SK-N-MC (cell line): Measurements from ENCODE around the gene CNOT1.

Source experiments
- EZH2 ChIP-seq: fragments of 200-600 bp; sonication (generic); IDR thresholded peaks from one replicate; pipeline ENCODE4 v1.6.1; 2017; ENCODE audit warnings: antibody characterized with exemption
- FOXP2 ChIP-seq: optimal IDR thresholded peaks from 2 replicates; pipeline ENCODE3; 2011; ENCODE audit warnings: mild to moderate bottlenecking, moderate library complexity; ENCODE audit not compliant: insufficient read depth; ENCODE audit errors: extremely low read length, control extremely low read depth
- POLR2AphosphoS5 ChIP-seq: IDR thresholded peaks from 2 replicates; pipeline ENCODE4 v1.6.1; 2012; ENCODE audit warnings: mild to moderate bottlenecking, low read depth, low read length, borderline replicate concordance

DNA sequence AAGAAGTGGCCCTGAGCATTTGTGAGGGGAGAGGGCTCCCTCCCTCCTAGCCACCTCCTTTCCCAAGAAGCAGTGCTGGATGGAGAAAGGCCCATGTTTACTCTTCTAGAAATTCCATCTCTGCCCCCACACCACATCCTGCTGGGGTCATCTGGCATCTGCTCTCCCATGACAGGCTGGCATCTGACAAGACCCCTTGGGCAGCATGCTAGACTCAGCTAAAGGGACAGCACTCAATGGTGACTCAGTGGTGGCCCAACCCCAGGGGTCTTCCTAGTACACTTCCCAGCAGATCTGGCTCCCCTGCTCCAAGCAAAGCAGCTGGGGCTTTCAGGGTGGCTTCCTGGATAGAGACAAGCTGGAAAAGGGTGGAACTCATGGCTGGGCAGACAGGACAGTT, 40.6 kb upstream of the CNOT1 start:
- no peak for TF ChIP-seq EZH2
- TF ChIP-seq POLR2AphosphoS5: no peak
- no peak for TF ChIP-seq FOXP2
